IMR-90 (cell line): ENCODE data around the gene NMNAT1.
A peak's percentile ranks its signal among the peaks of the same experiment; 100 is the strongest.

Experiments
- BHLHE40 ChIP-seq: fragments of 150-350 bp; IDR thresholded peaks from 2 replicates; pipeline ENCODE4 v1.6.1; 2016; ENCODE audit warnings: mild to moderate bottlenecking, low read depth, low read length
- CEBPB ChIP-seq: IDR thresholded peaks from 2 replicates; pipeline ENCODE4 v1.6.1; 2012; ENCODE audit warnings: low read depth, low read length, improper control_type of control experiment
- CTCF ChIP-seq: conservative IDR thresholded peaks from 2 replicates; pipeline ENCODE4 v1.5.1; 2012; ENCODE audit warnings: mild to moderate bottlenecking, low read depth, low read length, improper control_type of control experiment
- MAFK ChIP-seq: IDR thresholded peaks from 2 replicates; pipeline ENCODE4 v1.6.1; 2012; ENCODE audit warnings: low read depth, low read length, improper control_type of control experiment
- MAZ ChIP-seq: IDR thresholded peaks from 2 replicates; pipeline ENCODE4 v1.6.1; 2012; ENCODE audit warnings: low read depth, mild to moderate bottlenecking, low read length, improper control_type of control experiment, moderate library complexity, borderline replicate concordance
- MXI1 ChIP-seq: IDR thresholded peaks from 2 replicates; pipeline ENCODE4 v1.6.1; 2012; ENCODE audit warnings: low read depth, mild to moderate bottlenecking, low read length, moderate library complexity, borderline replicate concordance
- NFE2L2 ChIP-seq: fragments of 150-350 bp; IDR thresholded peaks from 2 replicates; pipeline ENCODE4 v1.6.1; 2016; ENCODE audit warnings: low read depth, mild to moderate bottlenecking, low read length
- POLR2A ChIP-seq: IDR thresholded peaks from 2 replicates; pipeline ENCODE4 v1.6.1; 2012; ENCODE audit warnings: mild to moderate bottlenecking, low read depth, low read length
- RAD21 ChIP-seq: IDR thresholded peaks from 2 replicates; pipeline ENCODE4 v1.6.1; 2012; ENCODE audit warnings: low read length, improper control_type of control experiment
- RCOR1 ChIP-seq: IDR thresholded peaks from 2 replicates; pipeline ENCODE4 v1.6.1; 2012; ENCODE audit warnings: mild to moderate bottlenecking, low read length, improper control_type of control experiment; ENCODE audit not compliant: insufficient replicate concordance
- RFX5 ChIP-seq: IDR thresholded peaks from 2 replicates; pipeline ENCODE4 v1.8.0; 2012; ENCODE audit warnings: low read depth, mild to moderate bottlenecking, low read length, moderate library complexity
- SMC3 ChIP-seq: fragments of 150-350 bp; IDR thresholded peaks from 2 replicates; pipeline ENCODE4 v1.6.1; 2016; ENCODE audit warnings: low read depth, mild to moderate bottlenecking, antibody characterized with exemption, low read length, moderate library complexity
- USF2 ChIP-seq: fragments of 150-350 bp; IDR thresholded peaks from 2 replicates; pipeline ENCODE4 v1.6.1; 2017; ENCODE audit warnings: mild to moderate bottlenecking, antibody characterized with exemption, low read length, low read depth

- no peak for TF ChIP-seq CTCF
- TF ChIP-seq POLR2A, result no peak; the same call in 1 of the 2 replicates
- TF ChIP-seq USF2, result no peak
- no peak for TF ChIP-seq MAFK
- no peak for TF ChIP-seq SMC3
- no peak for TF ChIP-seq MAZ
- TF ChIP-seq MXI1, result no peak
- no peak for TF ChIP-seq RAD21
- peak; percentile 63 for TF ChIP-seq CEBPB
- TF ChIP-seq RCOR1, result no peak
- TF ChIP-seq BHLHE40, result no peak
- TF ChIP-seq NFE2L2, result no peak
- no peak for TF ChIP-seq RFX5
Observed at GRCh38 chr1:10033359-10033845, 90.1 kb downstream of the NMNAT1 start.
